NCI-H1105 (cell line): Measurements from ENCODE around the gene SEMA3G.

ENCODE experiments used
- DNase-seq: peaks from one replicate; lab custom pipeline; 2025; lab: John Stamatoyannopoulos, UW

The SEMA3G gene

GRCh38 chr3:52479037-52479876 lies 34.4 kb upstream of the SEMA3G start:
- DNase-seq = no peak

- no peak for DNase-seq
Observed at GRCh38 chr3:52477796-52478095, 32.8 kb upstream of the SEMA3G start.

- no peak for DNase-seq
Observed at GRCh38 chr3:52477076-52477795, 32.3 kb upstream of the SEMA3G start.

GRCh38 chr3:52473026-52473425 lies 28.1 kb upstream of the SEMA3G start:
- DNase-seq = no peak

- no peak for DNase-seq
Observed at GRCh38 chr3:52472239-52473000, 27.5 kb upstream of the SEMA3G start.

DNA sequence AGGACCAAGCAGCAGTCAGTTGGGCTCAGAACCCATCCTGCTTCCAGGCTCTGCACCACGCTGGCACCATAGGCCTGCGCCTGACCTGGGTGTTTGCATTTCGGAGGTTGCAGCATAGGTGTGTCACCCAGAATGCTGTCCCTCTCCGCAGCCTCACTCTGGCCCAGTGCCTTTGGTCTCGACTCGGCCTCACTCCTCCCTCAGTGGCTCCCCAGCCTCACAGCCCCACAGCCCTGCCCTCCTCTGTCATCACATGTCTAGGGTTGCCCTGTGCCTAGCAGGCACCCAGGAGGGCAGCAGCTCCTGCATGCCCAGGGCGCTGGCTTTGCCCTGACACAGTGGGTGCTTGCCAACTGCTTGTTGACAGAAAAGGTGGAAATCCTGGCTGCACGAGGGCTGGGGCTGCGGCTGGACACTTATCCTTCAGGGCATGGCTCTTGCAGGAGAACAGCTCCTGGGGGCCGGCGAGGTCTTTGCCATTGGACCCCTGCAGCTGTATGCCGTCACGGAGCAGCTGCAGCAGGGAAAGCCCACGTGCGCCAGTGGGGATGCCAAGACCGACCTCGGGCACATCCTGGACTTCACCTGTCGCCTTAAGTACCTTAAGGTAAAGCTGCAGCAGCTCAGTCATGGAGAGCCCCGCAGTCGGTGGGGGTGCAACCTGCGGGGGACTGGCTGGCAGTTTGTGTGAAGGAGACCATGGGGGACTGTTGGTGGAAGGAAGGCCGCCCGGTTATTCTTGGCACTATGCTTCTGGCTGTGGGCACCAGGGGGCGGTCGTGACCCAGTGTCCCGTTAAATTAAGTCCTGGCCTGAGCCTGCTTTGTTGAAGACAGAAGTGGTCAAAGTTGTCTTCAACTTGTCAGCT lies 26.7 kb upstream of the SEMA3G start:
- DNase-seq = no peak

GRCh38 chr3:52470920-52471319 lies 26.0 kb upstream of the SEMA3G start:
- no peak for DNase-seq

- no peak for DNase-seq
Observed at GRCh38 chr3:52469001-52469400, 24.1 kb upstream of the SEMA3G start.

DNA sequence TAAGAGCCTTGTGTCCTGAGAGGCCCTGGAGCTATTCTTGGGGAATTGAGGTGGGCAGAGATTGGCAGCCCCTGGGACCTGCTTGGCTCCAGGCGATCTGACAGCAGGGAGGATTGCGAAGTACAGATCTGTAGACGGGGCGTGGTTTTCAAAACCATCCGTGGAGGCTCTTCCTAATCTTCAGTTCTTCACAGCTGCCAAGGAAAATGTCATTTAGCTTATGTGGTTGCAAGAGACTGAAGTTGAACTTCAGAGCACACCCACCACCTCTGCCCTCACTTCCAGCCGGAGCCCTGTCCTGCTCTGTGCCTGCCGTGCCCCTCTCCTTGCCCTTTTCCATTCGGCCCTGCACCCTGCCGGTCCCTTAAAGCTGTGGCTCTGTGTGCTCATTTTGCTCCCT lies 23.4 kb upstream of the SEMA3G start:
- DNase-seq = no peak

DNA sequence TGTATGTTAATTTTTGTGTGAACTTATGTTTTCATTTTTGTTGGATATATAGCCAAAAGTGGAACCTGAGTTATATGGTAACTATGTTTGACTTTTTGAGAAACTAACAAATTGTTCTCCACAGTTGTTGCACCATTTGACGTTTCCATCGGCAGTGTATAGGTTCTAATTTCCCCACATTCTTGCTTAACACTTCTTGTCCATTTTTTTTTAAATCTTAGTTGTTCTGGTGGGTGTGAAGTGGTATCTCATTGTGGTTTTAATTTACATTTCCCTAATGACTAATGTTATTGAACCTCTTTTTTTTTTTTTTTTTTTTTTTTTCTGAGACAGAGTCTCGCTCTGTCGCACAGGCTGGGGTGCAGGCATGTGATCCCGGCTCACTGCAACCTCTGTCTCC lies 18.5 kb upstream of the SEMA3G start:
- DNase-seq = no peak

DNA sequence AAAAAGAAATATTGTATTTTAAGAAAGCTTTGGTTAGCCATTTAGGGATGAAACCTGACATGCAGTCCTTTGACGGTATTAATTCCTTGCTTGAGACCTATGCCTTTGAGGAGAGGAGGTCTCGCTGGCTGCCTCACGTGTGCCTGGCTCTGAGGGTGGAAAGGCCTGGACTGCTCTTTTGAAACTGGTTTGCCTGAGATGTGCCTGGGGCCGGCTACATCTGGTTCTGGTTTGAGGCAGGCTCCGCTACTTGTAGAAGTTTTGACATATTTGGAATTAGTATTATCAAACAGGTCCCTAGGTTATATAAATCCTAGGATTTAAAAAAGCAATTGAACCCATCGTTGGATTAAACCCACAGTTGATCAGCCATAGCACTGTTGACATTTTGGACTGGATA lies 17.0 kb upstream of the SEMA3G start:
- no peak for DNase-seq

- no peak for DNase-seq
Observed at GRCh38 chr3:52458770-52459545, 14.1 kb upstream of the SEMA3G start.

GRCh38 chr3:52458031-52458760 lies 13.3 kb upstream of the SEMA3G start:
- no peak for DNase-seq

GRCh38 chr3:52456800-52457183 lies 11.9 kb upstream of the SEMA3G start:
- no peak for DNase-seq

DNA sequence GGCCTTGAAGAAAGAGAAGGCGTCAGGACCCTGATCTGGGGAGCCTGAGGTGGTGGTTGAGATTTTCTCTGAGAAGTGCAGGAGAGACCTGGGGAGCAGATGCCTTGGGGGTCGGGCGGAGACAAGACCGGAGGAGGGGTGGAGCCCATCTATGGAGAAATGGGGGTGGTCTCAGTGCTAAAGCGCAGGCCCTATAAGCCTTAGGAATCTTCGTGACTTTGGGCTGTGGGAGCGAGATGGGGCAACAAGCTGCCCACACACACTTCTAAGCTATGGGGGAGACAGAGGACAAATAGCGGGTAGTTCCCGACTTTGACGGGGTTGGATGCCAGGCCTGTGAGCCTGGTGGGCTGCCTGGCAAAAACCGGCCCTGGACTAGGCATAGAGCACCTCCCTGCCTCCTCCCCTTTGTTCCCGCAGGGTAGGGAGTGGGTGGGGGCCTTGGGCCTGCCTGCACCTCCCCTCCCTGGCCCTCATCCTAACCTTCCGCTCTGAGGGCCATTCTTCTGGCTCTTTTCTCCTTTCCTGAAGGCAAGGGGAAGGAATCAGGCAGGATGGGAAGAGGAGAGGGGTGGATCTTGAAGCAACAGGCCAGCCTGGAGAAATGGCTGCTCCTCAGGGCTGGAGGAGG lies 11.4 kb upstream of the SEMA3G start:
- DNase-seq = no peak

DNA sequence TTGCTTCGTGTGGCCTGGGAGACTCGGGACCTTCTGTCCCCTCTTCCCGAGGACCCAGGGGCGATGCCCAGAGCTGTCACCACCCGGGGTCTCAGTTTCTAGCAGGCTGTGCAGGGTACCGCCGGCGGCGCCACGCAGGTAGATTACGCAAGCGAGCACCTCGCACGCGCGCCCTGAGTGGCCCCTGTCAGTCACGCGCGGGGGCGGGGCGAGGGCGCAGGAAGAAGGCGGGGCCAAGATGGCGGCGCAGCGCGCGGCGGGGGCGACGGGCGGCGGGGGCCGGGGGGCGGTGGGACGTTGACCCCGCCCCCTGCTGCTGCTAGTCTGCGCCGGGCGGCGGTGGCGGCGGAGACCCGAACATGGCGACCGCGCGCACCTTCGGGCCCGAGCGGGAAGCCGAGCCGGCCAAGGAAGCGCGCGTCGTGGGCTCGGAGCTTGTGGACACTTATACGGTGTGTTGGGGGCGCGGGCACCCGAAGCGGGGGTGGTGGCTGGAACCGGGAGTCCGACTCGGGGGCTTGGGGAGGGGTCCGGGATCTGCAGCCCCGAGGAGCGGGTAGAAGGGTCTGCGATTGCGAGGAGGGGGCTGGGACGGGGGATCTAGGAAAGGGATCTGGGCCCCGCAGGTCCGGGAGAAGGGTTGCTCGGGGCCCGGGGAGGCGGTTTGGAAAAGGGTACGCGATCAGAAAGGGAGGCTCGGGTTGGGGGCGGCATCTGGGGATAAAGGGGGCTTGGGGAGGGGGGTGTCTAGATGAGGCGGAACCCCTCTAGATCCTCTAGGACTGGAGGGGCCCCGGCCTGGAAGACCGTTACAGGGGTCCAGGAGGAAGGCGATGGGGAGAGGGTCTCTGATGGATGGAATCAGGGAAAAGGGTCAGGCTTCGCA lies 10.6 kb upstream of the SEMA3G start, which contains the start of gene NISCH:
Gene NISCH, plus strand, starts transcription at position 322 of the 886 bp plus-strand sequence. Its CDS starts 38 bp downstream, at position 360.
- DNase-seq = peak; percentile 75

DNA sequence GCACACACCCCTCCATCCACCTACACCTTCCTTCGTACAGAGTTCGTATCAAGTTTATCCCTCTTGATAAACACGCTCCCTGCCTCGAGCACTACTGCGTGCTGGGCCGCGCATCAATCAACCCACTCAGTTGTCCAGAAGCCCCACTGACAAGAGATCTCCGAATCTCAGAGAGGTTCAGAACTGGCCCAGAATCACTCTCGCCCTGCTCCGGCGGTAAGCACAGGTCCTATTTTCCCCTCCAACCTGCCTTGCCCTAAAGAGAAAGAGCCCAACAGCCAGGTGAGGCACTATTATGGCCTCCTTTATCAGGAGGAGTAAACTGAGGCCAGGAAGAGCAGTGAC lies 10.0 kb upstream of the SEMA3G start:
- DNase-seq = no peak

GRCh38 chr3:52454250-52454937 lies 9.5 kb upstream of the SEMA3G start:
- no peak for DNase-seq
